HG03045 (cell line): ENCODE measurements around the gene RITA1.
A peak's percentile ranks its signal among the peaks of the same experiment; 100 is the strongest.
"Not testable (repeated sequence)": the region's sequence is repeated elsewhere in the genome, so short reads cannot be mapped to it uniquely, and the experiment has no call there.

Experiments
- ATAC-seq: cut with Tn5 transposase; IDR thresholded peaks from one replicate; pipeline ENCODE4 v1.9.1; 2021; ENCODE audit warnings: mild to moderate bottlenecking, moderate library complexity; ENCODE audit not compliant: unreplicated experiment

Gene RITA1, protein sequence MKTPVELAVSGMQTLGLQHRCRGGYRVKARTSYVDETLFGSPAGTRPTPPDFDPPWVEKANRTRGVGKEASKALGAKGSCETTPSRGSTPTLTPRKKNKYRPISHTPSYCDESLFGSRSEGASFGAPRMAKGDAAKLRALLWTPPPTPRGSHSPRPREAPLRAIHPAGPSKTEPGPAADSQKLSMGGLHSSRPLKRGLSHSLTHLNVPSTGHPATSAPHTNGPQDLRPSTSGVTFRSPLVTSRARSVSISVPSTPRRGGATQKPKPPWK

DNA sequence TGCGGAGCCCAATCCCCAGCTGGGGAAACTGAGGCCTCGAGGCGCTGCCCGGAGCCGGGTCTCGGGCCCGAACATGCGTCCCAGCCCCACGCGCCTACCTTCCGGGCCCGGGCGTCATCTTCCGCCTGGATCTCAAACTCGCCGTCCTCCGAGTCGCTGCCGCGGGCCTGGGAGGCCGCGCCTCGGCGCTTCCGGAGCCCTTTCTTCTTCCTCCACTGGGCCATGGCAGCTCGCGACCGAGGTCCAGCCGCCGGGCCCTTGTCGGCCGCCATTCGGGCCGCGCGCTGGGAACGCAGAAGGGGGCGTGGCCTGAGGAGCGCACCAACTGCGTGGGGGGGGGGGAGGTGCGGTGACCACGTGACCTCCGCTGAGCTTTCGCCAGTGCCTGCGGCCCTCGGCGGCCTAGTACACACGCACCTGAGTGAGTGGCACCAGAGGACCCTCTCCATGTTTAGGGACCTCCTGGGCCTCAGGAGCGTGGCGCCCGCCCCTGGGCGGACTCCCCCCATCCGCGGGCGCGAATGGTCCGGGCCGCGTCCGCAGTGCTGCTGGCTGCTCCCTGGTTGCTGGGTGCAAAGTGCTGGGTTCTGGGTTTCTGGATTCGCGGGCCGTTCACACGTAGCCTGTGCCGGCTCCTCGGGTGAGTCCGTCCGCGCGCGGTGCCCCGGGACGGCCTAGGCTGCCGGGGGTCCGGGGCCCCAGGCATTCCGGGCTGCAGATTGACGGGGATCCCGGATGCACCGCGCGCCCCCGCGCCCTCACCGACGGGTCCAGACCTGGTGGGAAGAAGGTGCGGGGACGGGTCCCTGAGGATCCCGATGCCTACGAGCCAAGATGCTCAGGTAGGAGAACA, at the start of gene RITA1, which contains the start of gene DDX54:
RITA1 (plus strand) TSS at position 542 of the 853 bp plus-strand sequence. CDS start 1,026 bp downstream, outside the sequence.
DDX54 (minus strand) TSS at position 299 of the 853 bp plus-strand sequence; CDS start at position 272, 27 bp downstream.
- ATAC-seq: peak; percentile 42

DNA sequence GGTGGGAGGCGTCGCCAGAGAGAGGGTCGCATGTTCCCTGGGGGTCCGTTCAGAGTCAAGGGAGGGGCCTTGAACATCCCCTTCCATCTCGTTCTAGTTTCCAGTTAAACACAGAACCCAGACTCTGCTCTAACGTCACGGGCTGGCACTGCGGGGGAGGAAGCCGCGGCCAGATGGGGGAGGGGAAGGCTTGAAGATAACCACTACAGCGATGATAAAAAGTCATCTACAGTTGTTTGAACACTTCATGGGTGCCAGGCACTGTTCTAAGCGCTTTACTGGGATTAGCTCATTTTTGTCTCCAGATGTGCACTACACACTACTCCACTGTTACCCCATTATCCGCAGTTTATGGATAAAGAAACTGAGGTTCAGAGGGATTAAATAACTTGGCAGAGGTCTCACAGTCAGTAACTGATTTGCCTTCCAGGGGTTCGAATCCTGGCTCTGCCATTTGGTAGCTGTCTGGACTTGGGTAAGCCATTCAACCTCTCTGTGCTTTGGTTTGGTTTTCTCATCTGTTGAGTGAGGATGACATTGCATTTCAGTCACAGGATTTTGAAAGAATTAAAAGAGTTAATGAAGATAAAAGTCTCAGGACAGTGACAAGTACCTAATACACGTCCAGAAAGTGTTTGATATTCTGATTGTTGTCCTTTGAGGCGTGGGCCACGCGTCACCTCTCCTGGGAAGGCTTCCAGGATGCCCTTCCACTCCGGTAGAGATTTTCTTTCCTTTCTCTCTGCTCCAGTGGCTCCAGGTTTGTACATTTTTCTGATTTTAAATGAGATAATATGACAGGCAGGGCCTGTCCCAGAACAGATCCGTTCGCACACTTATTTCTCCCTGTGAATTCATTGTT, 49.2 kb upstream of the RITA1 start:
- ATAC-seq: no peak

DNA sequence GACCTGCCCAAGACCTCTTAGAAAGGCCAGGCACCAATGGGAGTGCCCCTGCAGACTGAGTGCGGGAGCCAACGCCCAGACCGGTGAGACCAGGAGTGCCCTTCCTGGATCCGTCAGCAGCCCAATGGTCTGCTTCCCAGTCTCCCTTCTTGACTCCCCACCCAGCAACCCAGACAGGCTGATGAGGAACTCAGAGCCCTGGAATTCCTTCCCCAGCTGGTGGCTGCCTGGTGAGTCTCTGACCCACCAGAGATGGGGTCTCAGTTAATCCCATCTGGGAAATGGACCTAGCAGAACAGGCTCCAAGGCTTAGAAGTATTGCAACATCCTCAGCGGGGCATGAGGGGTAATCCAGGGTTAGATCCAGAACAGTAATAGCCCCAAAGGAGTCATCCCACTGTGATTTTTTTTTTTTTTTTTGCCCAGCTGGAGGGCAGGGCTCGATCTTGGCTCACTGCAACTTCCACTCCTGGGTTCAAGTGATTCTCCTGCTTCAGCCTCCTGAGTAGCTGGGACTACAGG, 48.5 kb upstream of the RITA1 start:
- ATAC-seq: no peak

DNA sequence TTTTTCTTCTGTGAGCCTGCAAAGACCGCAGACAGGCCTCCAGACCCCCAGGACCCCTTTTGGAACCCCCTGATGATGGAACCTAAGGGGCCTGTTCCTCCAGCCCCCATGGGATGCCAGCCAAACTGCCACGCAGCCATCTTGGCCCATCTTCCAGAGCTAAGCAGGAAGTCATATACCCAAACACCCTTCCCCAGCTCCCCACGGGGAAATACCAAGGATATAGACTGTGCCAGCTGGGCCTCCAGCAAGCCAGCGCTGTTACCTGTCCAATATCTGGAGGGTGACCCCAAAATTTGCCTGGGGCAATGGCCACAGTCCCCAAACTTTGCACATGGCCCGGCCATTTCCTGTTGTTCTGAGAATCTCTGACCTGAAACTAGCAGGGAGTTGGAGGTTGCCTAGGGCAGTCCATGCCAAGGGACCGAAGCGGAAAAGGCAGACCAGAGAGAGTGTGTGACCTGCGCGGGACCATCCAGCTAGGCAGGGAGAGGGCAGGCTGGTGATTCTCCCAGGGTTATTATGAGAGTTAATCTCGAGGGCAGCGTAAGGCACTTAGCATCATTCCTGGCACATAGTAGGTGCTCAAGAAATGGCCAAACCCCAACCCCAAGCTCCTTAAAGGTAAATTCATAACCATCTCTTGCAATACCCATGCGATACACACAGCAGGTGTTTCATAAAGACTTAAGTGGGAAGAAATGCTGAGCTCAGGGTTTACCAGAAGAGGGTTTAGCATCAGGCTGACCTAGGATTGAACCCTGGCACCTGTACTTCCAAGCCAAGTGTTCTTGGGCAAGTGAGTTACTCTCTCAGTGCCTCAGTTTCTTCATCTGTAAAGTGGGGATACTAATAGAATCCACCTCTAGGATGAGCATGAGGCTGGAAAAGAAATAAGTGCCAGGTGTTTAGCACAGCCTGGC, 47.4 kb upstream of the RITA1 start:
- no peak for ATAC-seq

DNA sequence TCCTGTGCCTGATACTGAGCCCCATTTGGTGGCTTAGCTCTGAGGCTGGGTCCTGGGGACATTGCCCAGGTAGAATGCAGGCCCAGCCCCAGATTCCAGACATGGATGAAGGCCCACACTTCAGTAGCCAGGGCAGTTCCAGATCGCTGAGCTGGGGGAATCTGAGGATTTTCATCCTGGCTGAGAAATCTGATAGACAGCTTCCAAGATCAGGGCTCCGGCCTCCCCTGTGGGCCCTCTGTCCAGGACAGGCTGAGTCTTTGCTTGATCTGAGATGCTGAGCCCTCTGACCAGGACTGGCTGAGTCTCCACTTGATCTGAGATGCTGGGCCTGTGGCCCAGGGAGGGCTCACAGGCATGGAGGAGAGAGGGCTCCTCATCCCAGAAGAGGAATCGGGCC, 46.7 kb upstream of the RITA1 start:
- ATAC-seq: no peak

DNA sequence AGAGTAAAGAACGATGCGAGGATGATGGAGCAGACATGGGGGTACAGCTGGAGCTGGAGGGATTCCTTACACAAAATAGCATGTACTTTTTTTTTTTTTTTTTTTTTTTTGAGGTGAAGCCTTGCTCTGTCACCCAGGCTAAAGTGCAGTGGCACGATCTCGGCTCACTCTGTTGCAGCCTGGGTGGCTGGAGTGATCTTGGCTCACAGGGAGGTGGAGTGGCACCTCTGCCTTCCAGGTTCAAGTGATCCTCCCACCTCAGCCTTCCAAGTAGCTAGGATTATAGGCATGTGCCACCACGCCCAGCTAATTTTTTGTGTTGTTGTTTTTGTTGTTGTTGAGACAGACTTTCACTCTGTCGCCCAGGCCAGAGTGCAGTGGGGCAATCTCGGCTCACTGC, 44.8 kb upstream of the RITA1 start:
- ATAC-seq: no peak

DNA sequence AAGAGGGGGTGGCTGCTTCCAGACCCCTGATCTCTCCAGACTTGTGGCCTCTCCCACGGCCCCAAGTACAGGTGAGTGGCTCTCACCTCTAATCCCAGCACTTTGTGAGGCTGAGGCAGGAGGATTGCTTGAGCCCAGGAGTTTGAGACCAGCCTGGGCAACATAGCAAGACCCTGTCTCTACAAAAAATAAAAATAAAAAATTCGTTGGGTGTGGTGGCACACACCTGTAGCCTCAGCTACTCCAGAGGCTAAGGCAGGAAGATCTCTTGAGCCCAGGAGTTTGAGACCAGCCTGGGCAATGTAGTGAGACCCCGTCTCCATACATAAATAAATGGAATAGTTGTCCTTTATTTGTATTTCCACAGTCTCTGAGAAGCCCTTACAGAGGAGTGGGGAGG, 43.8 kb upstream of the RITA1 start:
- not testable (repeated sequence) for ATAC-seq

DNA sequence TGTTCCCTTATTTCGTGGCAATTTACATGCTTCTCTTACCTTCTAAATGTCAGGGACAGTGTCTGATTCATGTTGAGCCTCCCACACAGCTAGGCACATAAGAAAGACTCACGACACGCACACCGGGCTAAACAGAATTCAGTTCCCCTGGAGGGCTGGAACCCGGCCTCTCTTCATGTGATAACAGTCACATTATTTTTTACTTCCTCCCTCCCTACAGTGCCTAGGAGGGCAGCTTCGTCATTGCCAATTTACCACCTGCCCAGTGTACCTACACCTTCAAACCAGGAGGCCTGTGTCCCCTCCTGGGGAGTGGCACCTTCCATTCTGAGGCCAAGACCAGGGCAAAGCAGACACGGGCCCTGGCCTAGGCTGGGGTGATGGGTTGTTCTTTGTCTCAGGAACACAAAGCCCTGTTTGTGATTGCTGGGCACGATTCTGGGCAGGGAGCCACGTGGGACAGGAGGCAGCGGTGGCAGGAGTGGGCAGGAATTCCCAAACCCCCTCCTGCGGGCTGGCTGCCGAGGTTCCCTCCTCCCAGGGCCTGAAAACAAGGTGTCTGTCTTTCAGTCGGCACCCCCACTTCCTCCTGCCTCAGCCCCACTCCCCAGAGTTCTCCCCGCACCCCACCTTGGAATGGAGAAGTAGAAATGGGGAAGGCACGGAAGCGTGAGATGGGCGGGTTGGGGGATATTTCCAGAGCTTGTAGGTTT, 43.2 kb upstream of the RITA1 start:
- ATAC-seq: no peak

DNA sequence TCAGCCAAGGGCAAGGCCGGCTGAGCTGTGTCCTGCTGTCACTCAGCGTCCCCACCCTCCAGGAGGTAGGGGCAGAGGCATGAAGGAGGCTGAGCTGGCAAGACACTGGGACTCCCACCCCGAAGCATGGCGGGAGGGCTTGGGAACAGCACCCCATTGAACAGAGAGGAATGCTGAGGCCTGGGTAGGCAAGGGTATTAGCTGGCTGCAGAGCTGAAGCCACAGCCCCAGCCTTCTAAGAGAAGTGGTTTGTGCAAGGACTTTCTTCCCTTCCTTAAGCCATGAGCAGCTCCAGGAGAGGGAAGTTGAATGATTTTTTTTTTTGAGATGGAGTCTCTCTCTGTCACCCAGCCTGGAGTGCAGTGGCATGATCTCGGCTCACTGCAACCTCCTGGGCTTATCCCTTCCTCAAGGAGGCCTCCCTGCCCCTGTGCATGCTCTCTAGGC, 42.6 kb upstream of the RITA1 start:
- no peak for ATAC-seq

DNA sequence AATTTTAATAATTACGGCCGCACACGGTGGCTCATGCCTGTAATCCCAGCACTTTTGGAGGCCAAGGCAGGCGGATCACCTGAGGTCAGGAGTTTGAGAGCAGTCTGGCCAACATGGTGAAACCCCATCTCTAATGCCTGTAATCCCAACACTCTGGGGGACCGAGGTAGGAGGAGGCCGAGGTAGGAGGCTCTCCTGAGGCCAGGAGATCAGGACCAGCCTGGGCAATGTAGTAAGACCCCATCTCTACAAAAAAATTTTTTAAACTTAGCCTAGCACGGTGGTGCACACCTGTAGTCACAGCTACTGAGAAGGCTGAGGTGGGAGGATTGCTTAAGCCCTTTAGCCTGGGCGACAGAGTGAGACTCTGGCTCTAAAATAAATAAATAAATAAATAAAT, 41.6 kb upstream of the RITA1 start:
- ATAC-seq: no peak

DNA sequence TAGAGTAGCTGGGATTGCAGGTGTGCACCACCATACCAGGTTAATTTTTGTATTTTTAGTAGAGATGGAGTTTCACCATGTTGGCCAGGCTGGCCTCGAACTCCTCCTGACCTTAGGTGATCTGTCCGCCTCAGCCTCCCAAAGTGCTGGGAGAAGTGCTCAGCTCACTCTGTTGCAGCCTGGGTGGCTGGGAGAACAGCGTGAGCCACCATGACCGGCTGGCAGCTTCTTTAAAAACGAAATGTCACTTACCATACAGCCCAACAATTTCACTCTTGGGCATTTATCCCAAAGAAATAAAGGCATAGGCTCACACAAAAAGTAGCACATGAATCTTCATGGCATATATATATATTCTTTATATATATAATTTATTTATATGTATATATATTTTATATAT, 40.7 kb upstream of the RITA1 start:
- no peak for ATAC-seq

DNA sequence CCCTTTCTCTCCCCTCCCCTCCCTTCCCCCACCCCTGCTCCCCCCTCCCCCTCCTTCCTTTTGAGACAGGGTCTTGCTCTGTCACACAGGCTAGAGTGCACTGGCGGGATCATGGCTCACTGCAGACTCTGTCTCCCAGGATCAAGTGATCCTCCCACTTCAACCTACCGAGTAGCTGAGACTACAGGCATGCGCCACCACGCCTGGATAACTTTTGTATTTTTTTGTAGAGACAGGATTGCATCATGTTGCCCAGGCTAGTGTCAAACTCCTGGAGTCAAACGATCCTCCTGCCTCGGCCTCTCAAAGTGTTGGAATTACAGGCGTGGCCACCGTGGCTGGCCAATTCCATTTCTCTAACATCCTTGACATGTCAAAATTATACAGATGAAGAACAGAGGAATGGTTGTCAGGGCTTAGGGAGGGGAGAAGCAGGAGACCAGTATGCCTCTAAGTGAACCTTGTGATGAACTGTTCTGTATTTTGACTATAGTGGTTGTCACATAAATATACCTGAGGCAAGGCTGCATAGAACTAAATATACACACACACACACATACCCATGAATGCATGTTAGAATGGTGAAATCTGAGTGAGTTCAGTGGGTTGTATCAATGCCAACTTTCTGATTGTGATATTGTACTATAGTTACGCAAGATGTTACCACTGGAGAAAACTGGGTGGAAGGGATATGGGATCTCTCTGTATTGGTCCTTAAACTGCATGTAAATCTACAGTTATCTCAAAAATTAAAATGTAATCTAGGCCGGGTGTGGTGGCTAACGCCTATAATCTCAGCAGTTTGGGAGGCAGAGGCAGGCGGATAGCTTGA, 39.6 kb upstream of the RITA1 start:
- ATAC-seq: no peak

DNA sequence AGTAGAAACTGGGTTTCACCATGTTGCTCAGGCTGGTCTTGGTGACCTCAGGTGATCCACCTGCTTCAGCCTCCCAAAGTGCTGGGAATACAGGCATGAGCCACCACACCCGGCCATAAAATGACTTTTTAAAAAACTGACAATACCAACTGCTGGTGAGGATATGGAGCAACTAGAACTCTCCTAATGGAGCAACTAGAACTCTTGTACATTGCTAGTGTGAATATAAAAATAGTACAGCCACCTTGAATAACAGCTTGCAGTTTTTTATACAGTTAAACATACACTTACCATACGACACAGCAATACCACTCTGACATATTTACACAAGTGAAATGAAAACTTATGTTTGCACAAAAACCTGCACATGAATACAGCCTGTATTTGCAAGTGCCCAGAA, 38.5 kb upstream of the RITA1 start:
- ATAC-seq: no peak

DNA sequence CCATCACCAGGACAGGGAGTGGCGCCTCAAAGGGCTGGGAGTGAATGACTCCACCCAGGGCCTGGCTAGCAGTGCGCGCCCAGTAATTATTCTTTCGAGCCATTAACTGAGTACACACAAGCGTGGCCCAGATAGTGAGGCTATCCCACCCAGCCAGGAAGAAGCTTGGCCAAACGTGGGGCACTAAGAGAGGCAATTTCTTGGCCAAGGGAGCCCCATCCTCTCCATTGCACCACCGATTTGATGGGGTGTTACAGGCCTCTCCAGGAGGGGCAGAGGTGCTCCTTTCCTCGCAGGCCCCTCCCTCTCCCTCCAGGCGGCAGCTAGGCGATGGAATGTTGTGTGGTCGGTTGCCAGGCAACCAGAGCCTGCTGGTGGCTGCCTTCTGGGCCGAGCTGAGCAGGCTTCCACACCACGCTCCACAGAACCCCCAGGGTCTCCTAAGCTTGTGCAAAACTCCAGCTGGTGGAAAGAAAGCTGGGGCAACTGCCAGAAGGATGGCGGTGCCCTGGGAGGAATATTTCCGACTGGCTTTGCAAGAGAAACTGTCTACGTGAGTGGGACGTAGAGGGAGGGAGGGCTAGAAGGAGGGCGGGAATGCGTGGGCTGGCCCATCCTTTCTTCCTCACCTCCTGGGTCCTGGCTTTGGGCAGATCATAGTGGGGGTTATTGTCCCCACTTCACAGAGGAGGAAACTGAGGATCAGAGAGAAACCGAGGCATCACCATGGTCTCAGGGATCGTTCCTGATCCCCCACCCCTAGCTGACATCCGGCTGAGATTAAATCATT, 36.0 kb upstream of the RITA1 start, which contains the start of gene CFAP73:
CFAP73 (plus strand) TSS at position 364 of the 790 bp plus-strand sequence; CDS start at position 498, 134 bp downstream.
- no peak for ATAC-seq

DNA sequence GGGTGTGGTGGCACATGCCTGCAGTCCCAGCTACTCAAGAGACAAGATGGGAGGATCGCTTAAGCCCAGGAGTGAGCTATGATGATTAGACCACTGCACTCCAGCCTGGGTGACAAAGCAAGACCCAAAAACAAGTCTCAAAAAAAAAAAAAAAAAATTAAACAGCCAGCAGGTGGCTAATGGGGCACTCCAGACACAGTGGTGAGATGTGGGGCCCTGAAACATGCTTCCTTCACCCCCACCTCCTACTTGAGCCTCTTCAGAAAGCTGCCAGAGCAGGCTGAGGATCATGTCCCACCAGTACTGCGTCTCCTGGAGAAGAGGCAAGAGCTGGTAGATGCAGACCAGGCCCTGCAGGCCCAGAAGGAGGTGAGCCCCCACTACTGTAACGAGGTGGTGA, 33.9 kb upstream of the RITA1 start:
- no peak for ATAC-seq

DNA sequence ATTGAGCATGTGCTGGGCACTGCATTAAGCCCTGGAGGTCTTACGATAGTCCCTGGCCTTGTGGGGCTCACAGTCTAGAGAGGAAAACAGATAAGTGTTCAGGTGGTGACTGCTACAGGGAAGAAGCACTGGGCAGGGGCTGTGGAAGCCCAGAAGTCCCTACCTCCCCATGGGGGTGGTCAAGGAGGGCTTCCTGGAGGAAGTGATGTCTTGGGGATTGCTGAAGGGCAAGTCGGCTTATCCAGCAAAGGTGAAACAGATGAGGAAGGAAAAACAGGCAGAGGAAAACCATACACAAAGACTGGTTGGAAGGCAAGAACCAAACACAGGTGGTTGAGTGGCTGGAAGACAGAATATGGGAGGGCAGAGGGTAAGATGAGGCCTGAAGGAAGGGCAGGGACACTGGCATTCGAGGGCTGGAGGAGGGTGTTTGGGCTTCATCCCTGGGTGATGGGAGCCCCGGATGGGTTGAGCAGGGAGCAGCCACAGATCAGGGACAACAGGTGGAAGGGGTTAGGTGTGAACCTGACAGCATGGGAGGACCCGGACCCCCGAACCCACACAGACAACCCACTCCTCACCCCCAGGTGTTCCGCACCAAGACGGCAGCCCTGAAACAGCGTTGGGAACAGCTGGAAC, 33.2 kb upstream of the RITA1 start:
- ATAC-seq: no peak
